ENCODE measurements around the gene SPAG9. TPM values are rescaled to one million over a fixed set of nuclear protein-coding genes. Genes with fewer than 3 reads are reported as not detected.

SPAG9 gene
- total and polyA plus RNA-seq, 2 experiments from 2014 or later, result 26.5 to 82.7 TPM

DNA sequence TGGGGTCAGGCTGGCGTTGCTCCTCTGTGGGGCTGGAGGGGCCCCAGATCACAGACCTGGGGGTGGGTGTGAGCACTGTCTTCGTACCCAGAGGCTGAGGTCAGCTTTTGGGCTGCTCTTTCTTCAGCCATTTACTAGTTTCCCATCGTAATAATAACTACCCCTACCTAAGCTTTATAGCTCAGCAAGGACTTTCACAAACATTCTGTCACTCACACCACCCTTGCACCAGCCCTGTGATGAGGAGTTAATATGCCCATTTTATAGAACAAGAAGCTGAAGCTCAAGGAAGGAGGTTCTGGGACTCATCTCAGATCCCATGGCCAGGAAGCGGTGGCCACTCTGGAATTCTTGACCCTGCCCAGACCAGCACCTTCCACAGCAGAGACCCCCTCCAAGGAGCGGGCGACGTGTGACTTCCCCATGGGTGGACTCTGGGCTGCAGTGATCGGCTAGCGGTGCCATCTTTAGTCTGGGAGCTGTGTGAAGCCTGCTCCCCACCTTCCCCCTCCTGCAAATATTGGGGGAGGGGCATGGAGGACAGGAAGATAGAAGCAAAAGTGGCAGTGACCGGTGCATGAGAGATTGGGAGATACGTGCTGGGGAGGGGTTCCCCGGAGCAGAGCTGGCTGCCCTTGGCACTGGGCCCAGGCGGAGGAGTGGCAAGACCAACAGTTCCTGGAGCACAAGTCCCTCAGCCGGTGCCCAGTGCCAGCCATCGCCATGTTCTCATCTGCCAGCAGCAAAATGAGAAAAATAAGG is 172.7 kb downstream of the SPAG9 start:
- no peak overlapping the region for H3K4me3 ChIP-seq
- H3K9me3 ChIP-seq (ENCODE audit: low read depth), result no peaks in the 10 kb centered on the region
- H3K79me2 ChIP-seq, result no peaks in the 10 kb centered on the region
- no peaks in the 10 kb centered on the region for H4K20me1 ChIP-seq (ENCODE audit: insufficient read depth, poor library complexity, severe bottlenecking)
- H2AFZ ChIP-seq, result no peak overlapping the region
- no peak for DNase-seq (ENCODE audit: low spot score)
- H3K36me3 ChIP-seq (replicated peaks; ENCODE audit: insufficient read depth, low read depth), result no peaks in the 10 kb centered on the region
- peak overlapping the region; percentile 89 for H3K27ac ChIP-seq
- 90% methylated on average over 15 of the region's 15 CpGs for WGBS (ENCODE audit: low lambda C conversion rate, missing lambda C conversion rate)
- peaks cover 50% of the 10 kb centered on the region for H3K4me1 ChIP-seq (ENCODE audit: insufficient read depth)
- TF ChIP-seq EZH2 (IDR thresholded peaks at IDR 0.05; ENCODE audit: borderline replicate concordance) (no peak), CTCF (IDR thresholded peaks at IDR 0.05; ENCODE audit: poor library complexity) (no peak), EZH2phosphoT487 (IDR thresholded peaks at IDR 0.05; ENCODE audit: low read depth, severe bottlenecking, unreplicated experiment) (no peak)
- H3K27me3 ChIP-seq, result no peaks in the 10 kb centered on the region
- no peaks in the 10 kb centered on the region for H3K9me2 ChIP-seq (replicated peaks; ENCODE audit: insufficient read depth)
- H3K4me2 ChIP-seq, result no peak overlapping the region

GRCh38 chr17:50946891-50947781 is 173.5 kb downstream of the SPAG9 start:
- Histone ChIP-seq H3K27ac (no peak overlapping the region), H3K9me3 (ENCODE audit: low read depth) (no peaks in the 10 kb centered on the region), H3K36me3 (replicated peaks; ENCODE audit: insufficient read depth, low read depth) (no peaks in the 10 kb centered on the region), H4K20me1 (ENCODE audit: insufficient read depth, poor library complexity, severe bottlenecking) (no peaks in the 10 kb centered on the region), H3K27me3 (no peaks in the 10 kb centered on the region), H3K9me2 (replicated peaks; ENCODE audit: insufficient read depth) (no peaks in the 10 kb centered on the region), H3K79me2 (no peaks in the 10 kb centered on the region), H3K4me3 (no peak overlapping the region), H3K4me1 (ENCODE audit: insufficient read depth) (peaks cover 54% of the 10 kb centered on the region), H2AFZ (no peak overlapping the region), H3K4me2 (no peak overlapping the region)
- TF ChIP-seq EZH2 (IDR thresholded peaks at IDR 0.05; ENCODE audit: borderline replicate concordance), result no peak
- TF ChIP-seq CTCF (IDR thresholded peaks at IDR 0.05; ENCODE audit: poor library complexity), result no peak
- no peak for TF ChIP-seq EZH2phosphoT487 (IDR thresholded peaks at IDR 0.05; ENCODE audit: low read depth, severe bottlenecking, unreplicated experiment)
- WGBS (ENCODE audit: low lambda C conversion rate, missing lambda C conversion rate), result 89% methylated on average over 17 of the region's 19 CpGs
- no peak for DNase-seq (ENCODE audit: low spot score)

DNA sequence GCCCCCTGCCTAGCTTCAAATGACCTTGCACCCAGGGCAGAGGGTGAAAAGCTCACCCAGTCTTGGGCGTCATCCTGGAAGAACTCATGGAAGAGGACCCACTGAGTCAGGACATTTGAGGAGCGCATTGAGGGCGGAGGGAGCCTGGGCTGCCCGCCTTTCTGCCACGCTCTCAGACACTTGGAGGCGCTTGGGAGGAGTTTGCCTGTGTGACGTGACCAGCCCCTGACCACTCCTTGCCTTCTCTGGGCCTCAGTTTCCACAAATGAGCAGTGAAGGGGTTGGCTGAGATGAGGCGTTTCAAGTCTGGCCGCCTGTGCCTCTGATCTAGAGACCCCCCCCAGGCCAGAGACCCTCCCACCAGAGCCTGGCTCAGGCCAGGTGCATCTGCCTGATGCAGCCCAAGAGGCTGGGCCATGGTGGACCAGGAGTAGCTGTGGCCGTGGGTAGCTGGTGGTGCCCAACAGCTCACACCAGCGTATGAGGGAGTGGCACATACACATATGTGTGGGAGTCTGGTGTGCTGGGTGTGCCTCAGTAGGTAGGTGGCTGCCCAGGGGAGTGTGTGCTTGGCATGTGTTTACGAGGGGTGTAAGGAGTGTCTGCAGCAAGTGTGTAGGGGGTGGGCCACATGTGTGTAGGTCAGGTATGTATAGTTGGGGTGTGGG is 174.3 kb downstream of the SPAG9 start:
- Histone ChIP-seq H3K79me2 (no peaks in the 10 kb centered on the region), H3K4me2 (no peak overlapping the region), H3K9me2 (replicated peaks; ENCODE audit: insufficient read depth) (no peaks in the 10 kb centered on the region), H3K4me3 (no peak overlapping the region), H3K27ac (no peak overlapping the region), H2AFZ (no peak overlapping the region), H3K27me3 (no peaks in the 10 kb centered on the region), H3K4me1 (ENCODE audit: insufficient read depth) (peaks cover 57% of the 10 kb centered on the region), H4K20me1 (ENCODE audit: insufficient read depth, poor library complexity, severe bottlenecking) (no peaks in the 10 kb centered on the region), H3K36me3 (replicated peaks; ENCODE audit: insufficient read depth, low read depth) (no peaks in the 10 kb centered on the region), H3K9me3 (ENCODE audit: low read depth) (no peaks in the 10 kb centered on the region)
- 97% methylated on average over 12 of the region's 12 CpGs for WGBS (ENCODE audit: low lambda C conversion rate, missing lambda C conversion rate)
- TF ChIP-seq EZH2phosphoT487 (IDR thresholded peaks at IDR 0.05; ENCODE audit: low read depth, severe bottlenecking, unreplicated experiment), result no peak
- TF ChIP-seq EZH2 (IDR thresholded peaks at IDR 0.05; ENCODE audit: borderline replicate concordance), result no peak
- no peak for TF ChIP-seq CTCF (IDR thresholded peaks at IDR 0.05; ENCODE audit: poor library complexity)
- no peak for DNase-seq (ENCODE audit: low spot score)

Measured in hepatocyte (in vitro differentiated cells).